Stimulated activated naive CD4-positive, alpha-beta T cell treated with Interleukin-2 at 50 U/mL for 16 hours (primary cell): ENCODE results near the gene SENP6.
"Not testable (repeated sequence)": the region's sequence is repeated elsewhere in the genome, so short reads cannot be mapped to it uniquely, and the experiment has no call there.

Experiments used
- DNase-seq: peaks from one replicate; lab custom pipeline; 2025; lab: John Stamatoyannopoulos, UW

SENP6 gene, protein sequence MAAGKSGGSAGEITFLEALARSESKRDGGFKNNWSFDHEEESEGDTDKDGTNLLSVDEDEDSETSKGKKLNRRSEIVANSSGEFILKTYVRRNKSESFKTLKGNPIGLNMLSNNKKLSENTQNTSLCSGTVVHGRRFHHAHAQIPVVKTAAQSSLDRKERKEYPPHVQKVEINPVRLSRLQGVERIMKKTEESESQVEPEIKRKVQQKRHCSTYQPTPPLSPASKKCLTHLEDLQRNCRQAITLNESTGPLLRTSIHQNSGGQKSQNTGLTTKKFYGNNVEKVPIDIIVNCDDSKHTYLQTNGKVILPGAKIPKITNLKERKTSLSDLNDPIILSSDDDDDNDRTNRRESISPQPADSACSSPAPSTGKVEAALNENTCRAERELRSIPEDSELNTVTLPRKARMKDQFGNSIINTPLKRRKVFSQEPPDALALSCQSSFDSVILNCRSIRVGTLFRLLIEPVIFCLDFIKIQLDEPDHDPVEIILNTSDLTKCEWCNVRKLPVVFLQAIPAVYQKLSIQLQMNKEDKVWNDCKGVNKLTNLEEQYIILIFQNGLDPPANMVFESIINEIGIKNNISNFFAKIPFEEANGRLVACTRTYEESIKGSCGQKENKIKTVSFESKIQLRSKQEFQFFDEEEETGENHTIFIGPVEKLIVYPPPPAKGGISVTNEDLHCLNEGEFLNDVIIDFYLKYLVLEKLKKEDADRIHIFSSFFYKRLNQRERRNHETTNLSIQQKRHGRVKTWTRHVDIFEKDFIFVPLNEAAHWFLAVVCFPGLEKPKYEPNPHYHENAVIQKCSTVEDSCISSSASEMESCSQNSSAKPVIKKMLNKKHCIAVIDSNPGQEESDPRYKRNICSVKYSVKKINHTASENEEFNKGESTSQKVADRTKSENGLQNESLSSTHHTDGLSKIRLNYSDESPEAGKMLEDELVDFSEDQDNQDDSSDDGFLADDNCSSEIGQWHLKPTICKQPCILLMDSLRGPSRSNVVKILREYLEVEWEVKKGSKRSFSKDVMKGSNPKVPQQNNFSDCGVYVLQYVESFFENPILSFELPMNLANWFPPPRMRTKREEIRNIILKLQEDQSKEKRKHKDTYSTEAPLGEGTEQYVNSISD

GRCh38 chr6:75601304-75602245, at the start of gene SENP6:
Gene SENP6, plus strand, starts transcription at chr6:75601880. Its CDS starts 645 bp downstream, at chr6:75602525.
- peak; percentile 74 for DNase-seq

- no peak for DNase-seq
Observed at GRCh38 chr6:75556240-75556639, 45.4 kb upstream of the SENP6 start.

DNA sequence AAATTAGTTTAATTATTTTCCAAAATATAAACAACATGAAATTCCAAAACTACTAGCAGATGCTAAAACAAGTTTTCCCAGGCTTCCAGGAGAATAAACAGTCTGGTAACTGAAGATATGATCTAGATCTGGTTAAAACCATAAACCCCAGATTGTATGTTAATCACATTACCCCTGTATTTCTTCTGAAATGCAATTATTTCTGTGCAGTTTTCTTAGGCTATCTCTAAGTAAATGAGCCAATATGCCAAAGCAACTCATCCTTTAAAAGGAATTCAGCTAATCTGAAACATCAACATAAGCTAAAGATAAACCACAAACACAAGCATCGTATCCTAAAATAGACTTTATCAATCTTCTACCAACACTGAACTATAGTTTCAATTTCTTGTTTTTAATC, 44.6 kb upstream of the SENP6 start:
- no peak for DNase-seq

- no peak for DNase-seq
Observed at GRCh38 chr6:75563032-75563431, 38.6 kb upstream of the SENP6 start.

- no peak for DNase-seq
Observed at GRCh38 chr6:75566137-75566767, 35.4 kb upstream of the SENP6 start.

DNA sequence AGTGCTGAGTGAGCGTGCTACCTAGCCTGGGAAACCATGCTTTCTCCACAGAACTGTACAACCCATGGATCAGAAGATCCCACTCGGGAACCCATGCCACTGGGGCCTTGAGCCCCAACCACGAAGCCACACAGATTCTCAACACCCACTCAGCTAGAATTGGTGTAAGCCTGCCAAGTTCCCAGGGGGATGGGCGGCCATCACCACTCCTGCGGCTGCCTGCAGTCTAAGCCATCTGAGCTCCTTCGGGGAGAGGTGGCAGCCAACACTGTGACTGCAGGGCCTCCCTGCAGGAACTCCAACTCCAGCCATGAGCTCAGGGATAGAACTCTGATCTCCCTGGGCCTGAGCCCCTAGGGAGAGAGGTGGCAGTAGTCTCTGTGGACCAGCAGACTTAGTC, 33.6 kb upstream of the SENP6 start:
- no peak for DNase-seq

GRCh38 chr6:75568965-75569364, 32.7 kb upstream of the SENP6 start:
- no peak for DNase-seq

GRCh38 chr6:75570671-75571070, 31.0 kb upstream of the SENP6 start:
- DNase-seq, result not testable (repeated sequence)

DNA sequence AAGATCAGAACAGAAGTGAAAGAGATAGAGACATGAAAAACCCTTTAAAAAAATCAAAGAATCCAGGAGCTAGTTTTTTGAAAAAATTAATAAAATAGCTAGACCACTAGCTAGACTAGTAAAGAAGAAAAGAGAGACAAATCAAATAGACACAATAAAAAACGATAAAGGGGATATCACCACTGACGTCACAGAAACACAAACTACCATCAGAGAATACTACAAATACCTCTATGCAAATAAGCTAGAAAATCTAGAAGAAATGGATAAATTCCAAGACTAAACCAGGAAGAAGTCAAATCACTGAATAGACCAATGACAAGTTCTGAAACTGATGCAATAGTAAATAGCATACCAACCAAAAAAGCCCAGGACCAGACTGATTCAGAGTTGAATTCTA, 29.6 kb upstream of the SENP6 start:
- no peak for DNase-seq

DNA sequence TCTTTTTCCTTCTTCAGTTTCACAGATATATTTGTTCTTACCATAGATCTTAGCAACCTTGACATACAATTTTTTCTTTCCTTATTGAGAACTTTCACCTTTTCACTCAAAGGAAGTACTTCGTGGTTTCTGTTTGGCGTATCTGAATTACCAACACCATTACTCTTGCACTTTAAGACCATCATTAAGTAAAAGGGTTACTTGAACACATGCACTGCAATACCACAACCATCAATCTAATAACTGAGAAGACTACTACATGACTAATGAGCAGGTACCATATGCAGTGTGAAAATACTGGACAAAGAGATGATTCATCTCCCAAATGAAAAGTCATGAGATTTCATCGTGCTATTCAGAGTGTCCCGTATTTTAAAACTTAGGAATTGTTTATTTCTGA, 21.7 kb upstream of the SENP6 start:
- DNase-seq, result no peak

GRCh38 chr6:75581231-75581630, 20.4 kb upstream of the SENP6 start:
- DNase-seq, result no peak

DNA sequence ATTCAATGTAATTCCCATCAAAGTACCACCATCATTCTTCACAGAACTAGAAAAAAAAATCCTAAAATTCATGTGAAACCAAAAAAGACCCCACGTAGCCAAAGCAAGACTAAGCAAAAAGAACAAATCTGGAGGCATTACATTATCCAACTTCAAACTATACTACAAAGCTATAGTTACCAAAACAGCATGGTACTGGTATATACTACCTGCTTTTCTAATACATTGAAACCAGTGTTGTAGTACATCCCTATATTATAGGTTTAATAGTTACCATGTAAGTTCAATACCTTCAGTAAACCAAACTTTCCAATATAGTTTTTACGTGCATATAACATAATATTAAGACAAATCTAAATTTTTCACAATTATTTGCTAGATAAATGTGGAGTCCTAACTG, 17.1 kb upstream of the SENP6 start:
- not testable (repeated sequence) for DNase-seq

- DNase-seq, result no peak
Observed at GRCh38 chr6:75588948-75589347, 12.7 kb upstream of the SENP6 start.

DNA sequence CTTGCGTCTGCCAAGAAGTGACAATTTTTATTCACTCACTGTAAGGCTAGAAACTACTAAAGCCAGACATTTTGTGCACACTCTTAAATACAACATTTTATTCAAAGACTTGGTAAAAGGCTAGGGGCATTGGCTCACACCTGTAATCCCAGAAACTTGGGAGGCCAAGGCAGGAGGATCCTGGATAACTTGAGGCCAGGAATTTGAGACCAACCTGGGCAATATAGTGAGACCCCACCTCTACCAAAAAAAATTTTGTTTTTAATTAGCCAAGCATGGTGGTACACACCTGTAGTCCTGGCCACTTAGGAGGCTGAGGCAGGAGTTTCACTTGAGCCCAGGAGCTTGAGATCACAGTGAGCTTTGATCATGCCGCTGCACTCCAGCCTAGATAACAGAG, 11.3 kb upstream of the SENP6 start:
- no peak for DNase-seq

GRCh38 chr6:75596380-75596779, 5.3 kb upstream of the SENP6 start:
- DNase-seq, result not testable (repeated sequence)

DNA sequence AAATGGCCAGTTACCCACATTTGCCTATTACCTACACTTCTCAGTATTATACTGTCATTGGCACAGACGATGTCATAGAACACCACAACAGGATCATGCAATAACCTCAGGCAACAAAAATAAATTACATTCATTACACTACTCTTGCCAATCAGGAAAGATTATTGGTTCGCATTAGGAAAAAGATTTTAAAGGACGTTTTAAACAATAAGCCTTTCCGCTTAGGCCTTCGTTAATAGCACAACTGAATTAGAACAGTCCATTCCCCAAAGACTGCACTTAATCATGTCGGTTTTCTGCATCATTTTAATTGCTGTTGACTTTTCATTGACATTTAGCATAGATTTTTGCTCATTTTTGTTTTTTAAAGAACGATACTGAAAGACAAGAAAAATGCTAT, 912 bp upstream of the SENP6 start:
- no peak for DNase-seq

- peak; percentile 65 for DNase-seq
Observed at GRCh38 chr6:75602246-75603105, 796 bp downstream of the SENP6 start.

DNA sequence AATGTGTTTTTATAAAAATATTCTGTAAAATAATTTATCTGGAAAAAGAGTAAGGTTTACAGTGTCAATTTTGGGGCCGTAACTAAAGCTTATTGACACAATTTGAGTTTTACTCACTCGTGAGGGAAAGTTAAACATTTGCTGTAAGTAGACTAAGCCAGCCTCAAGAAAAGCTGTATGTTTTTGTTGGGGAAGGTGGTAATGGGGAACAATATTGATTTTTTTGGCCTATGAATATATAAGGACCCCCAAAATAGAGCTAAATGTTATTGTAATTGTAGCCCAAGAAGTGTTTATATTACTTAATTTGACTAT, 1.4 kb downstream of the SENP6 start:
- no peak for DNase-seq

- no peak for DNase-seq
Observed at GRCh38 chr6:75604294-75604693, 2.6 kb downstream of the SENP6 start.

GRCh38 chr6:75605635-75606034, 4.0 kb downstream of the SENP6 start:
- DNase-seq, result no peak
